ENCODE data around the gene GYG1.

The GYG1 gene

DNA sequence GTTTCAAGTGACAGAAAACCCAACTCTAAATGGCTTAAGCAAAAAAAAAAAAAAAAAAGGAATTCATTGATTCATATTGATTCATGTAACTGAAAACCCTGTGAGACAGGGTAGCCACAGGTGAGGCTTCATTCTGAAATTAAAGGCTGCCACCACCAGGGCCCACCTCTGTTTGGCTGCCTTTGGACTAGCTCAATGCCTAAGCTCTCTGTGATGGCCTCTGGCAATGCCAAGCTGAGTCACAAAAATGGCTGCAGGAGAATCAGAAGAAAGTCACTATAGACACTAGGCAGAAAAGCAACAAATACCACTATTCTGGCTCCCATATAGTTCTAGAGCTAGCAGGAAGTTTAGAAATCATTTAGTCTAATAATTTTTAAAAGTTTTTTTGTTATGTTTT lies 38.2 kb upstream of the GYG1 start:
- DNase-seq (ENCODE audit: low read depth), result no peak
- TF ChIP-seq CTCF (IDR thresholded peaks at IDR 0.05; ENCODE audit: low read length, missing control alignments), result no peak
- no peak overlapping the region for H3K4me3 ChIP-seq (replicated peaks; ENCODE audit: low read depth, low read length)

- no peak overlapping the region for H3K4me3 ChIP-seq (replicated peaks; ENCODE audit: low read depth, low read length)
- no peak for DNase-seq (ENCODE audit: low read depth)
- TF ChIP-seq CTCF (IDR thresholded peaks at IDR 0.05; ENCODE audit: low read length, missing control alignments), result no peak
These were observed 36.4 kb upstream of the GYG1 start for GRCh38 chr3:148954981-148955380.

DNA sequence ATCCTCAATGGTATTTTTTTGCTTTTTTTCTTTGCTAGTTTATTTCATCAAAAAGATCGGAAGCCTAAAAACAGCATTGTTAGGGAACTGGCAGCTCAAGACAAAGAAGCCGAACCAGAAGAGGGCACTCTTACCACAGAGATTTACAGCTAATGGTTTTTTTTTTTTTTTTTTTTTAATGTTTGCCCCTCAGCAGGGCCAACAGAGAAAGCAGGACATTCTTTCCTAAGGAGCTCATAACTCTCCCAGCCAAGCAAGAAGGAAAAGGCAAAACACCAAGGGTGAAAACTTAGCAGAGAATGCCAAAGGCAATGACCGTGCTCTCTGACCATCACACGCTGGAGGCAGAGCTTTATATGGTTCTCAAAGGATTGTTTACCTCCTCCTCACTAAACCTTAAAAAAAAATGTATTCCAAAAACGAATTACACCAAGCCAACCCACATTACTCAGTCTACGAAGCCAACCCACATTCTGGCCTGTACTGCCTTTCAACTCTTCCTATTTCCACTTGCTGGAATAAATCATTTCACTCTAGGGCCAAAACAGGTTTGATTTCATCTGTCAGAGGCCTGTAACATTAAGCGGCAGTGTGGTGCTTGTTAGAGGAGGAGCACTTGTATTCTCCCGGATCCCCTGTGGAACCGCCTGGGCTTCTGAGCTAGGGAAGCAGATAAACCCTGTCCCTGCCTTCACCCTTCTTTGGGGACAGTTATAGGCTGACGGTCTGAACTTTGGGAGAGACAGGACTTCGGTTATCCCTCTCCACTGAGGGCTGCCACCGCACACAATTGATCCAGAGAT lies 35.6 kb upstream of the GYG1 start:
- DNase-seq (ENCODE audit: low read depth), result peak; percentile 93

GRCh38 chr3:148957586-148957985 lies 33.8 kb upstream of the GYG1 start:
- TF ChIP-seq CTCF (IDR thresholded peaks at IDR 0.05; ENCODE audit: low read length, missing control alignments), result peak; percentile 28
- DNase-seq (ENCODE audit: low read depth), result peak; percentile 27
- H3K4me3 ChIP-seq (replicated peaks; ENCODE audit: low read depth, low read length), result no peak overlapping the region

More for the DNA sequence above, 35.6 kb upstream of the GYG1 start:
- no peak overlapping the region for H3K4me3 ChIP-seq (replicated peaks; ENCODE audit: low read depth, low read length)
- TF ChIP-seq CTCF (IDR thresholded peaks at IDR 0.05; ENCODE audit: low read length, missing control alignments), result peak; percentile 71

DNA sequence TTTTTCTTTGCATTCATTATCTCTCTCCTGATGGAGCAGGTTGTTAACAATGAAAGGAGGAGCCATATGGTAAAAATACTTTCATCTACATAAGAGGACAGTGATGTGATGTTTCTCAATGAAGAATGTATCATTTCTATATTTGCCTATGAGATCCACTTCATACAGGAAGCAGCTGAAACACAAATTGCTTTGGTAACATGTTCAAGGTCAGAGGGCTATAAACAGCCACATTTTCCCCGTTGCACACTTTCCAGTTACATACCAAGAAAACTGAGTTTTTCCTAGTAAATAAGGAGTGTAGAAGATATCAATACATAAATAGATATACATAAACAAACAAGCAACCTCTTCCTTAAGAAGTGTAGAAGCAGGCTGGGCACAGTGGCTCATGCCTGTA lies 32.6 kb upstream of the GYG1 start:
- no peak for TF ChIP-seq CTCF (IDR thresholded peaks at IDR 0.05; ENCODE audit: low read length, missing control alignments)
- no peak for DNase-seq (ENCODE audit: low read depth)
- H3K4me3 ChIP-seq (replicated peaks; ENCODE audit: low read depth, low read length), result no peak overlapping the region

DNA sequence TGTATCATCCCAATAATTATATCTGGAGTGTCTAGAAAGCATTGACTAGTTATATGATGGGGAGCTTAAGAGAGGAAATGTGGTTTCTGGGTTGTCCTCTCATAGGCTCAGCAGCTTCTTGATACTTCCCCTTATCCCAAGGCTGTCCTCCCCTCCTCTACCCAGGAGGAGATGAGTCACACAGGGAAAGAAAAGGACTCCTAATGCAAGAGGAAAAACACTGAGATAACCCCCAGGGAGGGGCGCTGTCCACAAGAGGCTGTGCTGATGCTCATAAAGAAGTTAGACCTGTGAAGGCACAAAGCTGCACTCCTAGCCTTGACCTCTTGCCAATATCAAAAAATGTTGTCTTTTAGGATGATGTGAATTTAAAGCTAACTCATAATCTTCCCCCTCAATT lies 28.8 kb upstream of the GYG1 start:
- no peak overlapping the region for H3K4me3 ChIP-seq (replicated peaks; ENCODE audit: low read depth, low read length)
- peak; percentile 34 for TF ChIP-seq CTCF (IDR thresholded peaks at IDR 0.05; ENCODE audit: low read length, missing control alignments)
- DNase-seq (ENCODE audit: low read depth), result peak; percentile 92

GRCh38 chr3:148964809-148965208 lies 26.5 kb upstream of the GYG1 start:
- TF ChIP-seq CTCF (IDR thresholded peaks at IDR 0.05; ENCODE audit: low read length, missing control alignments), result no peak
- no peak for DNase-seq (ENCODE audit: low read depth)
- no peak overlapping the region for H3K4me3 ChIP-seq (replicated peaks; ENCODE audit: low read depth, low read length)

All from fibroblast of pulmonary artery (primary cell).